Dendritic cell treated with granulocyte-macrophage colony-stimulating factor and Interleukin-4, amounts not matched to agents 40 ng/mL and 50 ng/mL, for 4 days (primary cell): ENCODE measurements around the gene RNF144A.
"Not testable (repeated sequence)": the region's sequence is repeated elsewhere in the genome, so short reads cannot be mapped to it uniquely, and the experiment has no call there.

Experiments used
- H3K27ac Mint-ChIP-seq: one replicate; pipeline ENCODE4 v1.8.0; 2022; ENCODE audit warnings: mild to moderate bottlenecking, mixed read lengths
- H3K27me3 Mint-ChIP-seq: one replicate; pipeline ENCODE4 v1.8.0; 2022; ENCODE audit warnings: mild to moderate bottlenecking, mixed read lengths
- H3K36me3 Mint-ChIP-seq: one replicate; pipeline ENCODE4 v1.8.0; 2022; ENCODE audit warnings: low read depth, mixed read lengths
- H3K4me1 Mint-ChIP-seq: one replicate; pipeline ENCODE4 v1.8.0; 2022; ENCODE audit warnings: low read depth, mixed read lengths
- H3K4me3 Mint-ChIP-seq: one replicate; pipeline ENCODE4 v1.8.0; 2022; ENCODE audit warnings: mild to moderate bottlenecking, moderate library complexity, mixed read lengths
- H3K9me3 Mint-ChIP-seq: one replicate; pipeline ENCODE4 v1.8.0; 2022; ENCODE audit warnings: mixed read lengths
- intact Hi-C: fragments of 100-400 bp; cut with micrococcal nuclease; formaldehyde crosslinking; loops from one replicate; pipeline ENCODE4 v1.15.0; 2022

Gene RNF144A

DNA sequence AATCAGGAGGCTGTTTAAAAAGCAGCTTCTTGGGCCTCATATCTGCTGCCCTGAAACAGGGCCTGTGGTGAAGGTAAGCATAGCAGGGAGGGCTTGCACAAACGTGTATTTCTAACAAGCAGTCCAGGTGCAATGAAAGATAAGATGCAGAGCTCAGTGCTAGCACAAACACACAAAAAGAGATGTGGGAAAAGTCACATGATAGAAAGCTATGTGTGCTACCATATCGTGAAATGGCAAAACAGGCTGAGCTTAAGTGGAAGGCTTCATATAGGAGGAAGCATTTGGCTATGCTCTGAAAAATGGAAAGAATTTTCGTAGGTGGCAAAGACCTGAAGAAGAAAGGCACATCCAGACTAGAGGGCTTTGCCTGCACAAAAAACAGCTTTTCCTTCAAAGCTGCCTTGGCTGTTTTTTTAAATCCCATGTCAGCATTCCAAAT is 29.4 kb upstream of the RNF144A start:
- no peak overlapping the region for H3K4me3 Mint-ChIP-seq

DNA sequence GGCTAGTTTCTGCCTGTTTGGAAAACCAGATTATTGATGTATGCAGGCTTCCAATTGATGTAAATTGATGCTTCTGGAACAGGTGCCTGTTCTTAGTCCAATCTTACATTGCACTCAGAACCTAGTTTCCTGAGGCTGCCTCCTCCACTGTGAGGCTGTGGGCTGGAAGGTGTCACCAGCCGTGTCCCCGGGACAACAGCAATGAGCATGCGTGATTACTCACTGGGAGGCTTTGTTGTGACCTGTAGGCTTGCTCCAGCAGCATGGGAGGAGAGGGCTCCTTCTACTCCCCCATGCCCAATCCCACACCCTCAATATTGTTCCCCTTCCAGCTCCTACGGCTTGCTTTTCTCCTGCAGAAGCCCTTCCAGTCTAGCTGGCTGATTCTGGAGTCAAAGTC is 28.5 kb upstream of the RNF144A start:
- Mint-ChIP-seq H3K36me3 (no peaks in the 10 kb centered on the region), H3K4me1 (peaks cover 12% of the 10 kb centered on the region), H3K4me3 (no peak overlapping the region), H3K9me3 (no peaks in the 10 kb centered on the region), H3K27me3 (peaks cover 3% of the 10 kb centered on the region), H3K27ac (no peak overlapping the region)
- intact Hi-C loops = no loop called here

More for the DNA sequence above, 29.4 kb upstream of the RNF144A start:
- Mint-ChIP-seq H3K27me3 (peaks cover 3% of the 10 kb centered on the region), H3K9me3 (no peaks in the 10 kb centered on the region), H3K4me1 (peaks cover 18% of the 10 kb centered on the region), H3K36me3 (no peaks in the 10 kb centered on the region), H3K27ac (no peak overlapping the region)
- intact Hi-C loops = no loop called here

DNA sequence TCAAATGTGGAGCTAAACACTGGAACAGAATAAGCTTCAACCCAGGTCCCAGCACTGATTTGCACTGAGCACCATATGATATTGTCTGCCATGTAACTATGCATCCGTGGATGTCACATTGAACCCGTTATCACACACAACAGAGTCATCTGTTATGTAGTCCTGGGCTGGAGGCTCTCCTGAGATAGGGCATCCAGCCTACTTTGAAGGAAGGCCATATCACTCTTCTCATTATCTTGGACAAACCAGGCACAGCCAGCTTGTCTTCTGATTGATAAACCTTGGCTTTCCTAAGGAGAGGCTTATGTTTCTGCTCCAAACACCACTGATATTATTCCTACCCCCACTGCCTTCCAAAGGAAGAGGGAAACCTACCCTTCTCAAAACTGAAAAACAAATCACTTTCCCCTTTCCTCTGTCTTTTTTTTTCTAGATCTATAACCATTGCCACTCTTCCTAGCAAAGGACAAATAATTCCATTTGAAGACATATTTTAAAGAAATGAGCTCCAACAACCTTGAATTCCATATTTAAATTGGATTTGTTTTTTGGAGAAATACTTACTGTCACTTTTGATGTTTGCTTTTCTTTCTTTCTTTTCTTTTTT is 23.2 kb upstream of the RNF144A start:
- H3K4me3 Mint-ChIP-seq = no peak overlapping the region
- no peaks in the 10 kb centered on the region for H3K27me3 Mint-ChIP-seq
- intact Hi-C loops = no loop called here
- no peaks in the 10 kb centered on the region for H3K9me3 Mint-ChIP-seq
- no peak overlapping the region for H3K27ac Mint-ChIP-seq
- no peaks in the 10 kb centered on the region for H3K4me1 Mint-ChIP-seq
- H3K36me3 Mint-ChIP-seq = no peaks in the 10 kb centered on the region

DNA sequence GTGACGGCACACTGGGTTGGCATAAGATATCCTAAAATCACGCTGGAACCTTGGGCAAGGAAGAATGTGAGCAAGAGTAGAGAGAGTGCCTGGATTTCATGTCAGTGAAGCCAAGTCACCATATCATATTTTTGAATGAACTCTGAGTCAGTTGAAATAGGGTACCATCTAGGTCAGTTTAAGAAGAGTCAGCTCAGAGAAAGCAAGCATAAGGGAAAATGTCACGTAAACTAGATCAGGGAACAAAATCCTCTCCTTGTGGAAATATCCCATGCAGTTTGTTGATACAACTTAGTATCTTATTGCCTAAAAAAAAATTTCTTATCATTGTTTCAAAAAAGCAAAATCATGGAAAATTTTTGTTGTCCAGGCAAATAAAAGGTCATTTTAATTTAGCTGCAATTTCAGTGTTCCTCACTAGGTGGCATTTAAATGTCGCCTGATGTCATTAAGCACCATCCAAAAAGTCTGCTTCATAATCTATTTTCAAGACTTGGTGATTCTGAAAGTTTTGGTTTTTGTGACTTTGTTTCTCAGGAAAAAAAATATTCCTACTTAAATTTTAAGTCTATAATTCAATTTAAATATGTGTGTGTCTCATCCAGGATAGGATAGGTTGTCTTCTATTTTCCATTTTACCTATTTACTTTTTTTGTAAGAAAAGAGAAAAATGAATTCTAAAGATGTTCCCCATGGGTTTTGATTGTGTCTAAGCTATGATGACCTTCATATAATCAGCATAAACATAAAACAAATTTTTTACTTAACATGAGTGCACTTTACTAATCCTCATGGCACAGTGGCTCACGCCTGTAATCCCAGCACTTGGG is 20.1 kb upstream of the RNF144A start:
- H3K27me3 Mint-ChIP-seq = no peaks in the 10 kb centered on the region
- intact Hi-C loops = loop anchor here (1.0 kb wide), 1 partner anchor 147 kb away; no protein-coding TSS in a partner anchor
- no peaks in the 10 kb centered on the region for H3K9me3 Mint-ChIP-seq
- no peak overlapping the region for H3K27ac Mint-ChIP-seq
- no peaks in the 10 kb centered on the region for H3K4me1 Mint-ChIP-seq
- H3K36me3 Mint-ChIP-seq = no peaks in the 10 kb centered on the region
- no peak overlapping the region for H3K4me3 Mint-ChIP-seq

DNA sequence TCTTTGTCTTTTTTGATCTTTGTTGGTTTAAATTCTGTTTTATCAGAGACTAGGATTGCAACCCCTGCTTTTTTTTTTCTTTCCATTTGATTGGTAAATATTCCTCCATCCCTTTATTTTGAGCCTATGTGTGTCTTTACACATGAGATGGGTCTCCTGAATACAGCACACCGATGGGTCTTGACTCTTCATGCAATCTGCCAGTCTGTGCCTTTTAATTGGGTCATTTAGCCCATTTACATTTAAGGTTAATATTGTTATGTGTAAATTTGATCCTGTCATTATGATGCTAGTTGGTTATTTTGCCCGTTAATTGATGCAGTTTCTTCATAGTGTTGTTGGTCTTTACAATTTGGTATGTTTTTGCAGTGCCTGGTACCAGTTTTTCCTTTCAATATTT is 14.6 kb upstream of the RNF144A start:
- H3K36me3 Mint-ChIP-seq, H3K27me3 Mint-ChIP-seq, intact Hi-C loops, H3K27ac Mint-ChIP-seq, H3K4me1 Mint-ChIP-seq, H3K9me3 Mint-ChIP-seq, H3K4me3 Mint-ChIP-seq: not testable (repeated sequence)

- H3K27ac Mint-ChIP-seq = no peak overlapping the region
- H3K4me1 Mint-ChIP-seq = peaks cover 13% of the 10 kb centered on the region
- intact Hi-C loops = no loop called here
- no peaks in the 10 kb centered on the region for H3K9me3 Mint-ChIP-seq
- H3K27me3 Mint-ChIP-seq = no peaks in the 10 kb centered on the region
- H3K36me3 Mint-ChIP-seq = no peaks in the 10 kb centered on the region
- H3K4me3 Mint-ChIP-seq = no peak overlapping the region
Observed at GRCh38 chr2:6905668-6906067, 11.5 kb upstream of the RNF144A start.

DNA sequence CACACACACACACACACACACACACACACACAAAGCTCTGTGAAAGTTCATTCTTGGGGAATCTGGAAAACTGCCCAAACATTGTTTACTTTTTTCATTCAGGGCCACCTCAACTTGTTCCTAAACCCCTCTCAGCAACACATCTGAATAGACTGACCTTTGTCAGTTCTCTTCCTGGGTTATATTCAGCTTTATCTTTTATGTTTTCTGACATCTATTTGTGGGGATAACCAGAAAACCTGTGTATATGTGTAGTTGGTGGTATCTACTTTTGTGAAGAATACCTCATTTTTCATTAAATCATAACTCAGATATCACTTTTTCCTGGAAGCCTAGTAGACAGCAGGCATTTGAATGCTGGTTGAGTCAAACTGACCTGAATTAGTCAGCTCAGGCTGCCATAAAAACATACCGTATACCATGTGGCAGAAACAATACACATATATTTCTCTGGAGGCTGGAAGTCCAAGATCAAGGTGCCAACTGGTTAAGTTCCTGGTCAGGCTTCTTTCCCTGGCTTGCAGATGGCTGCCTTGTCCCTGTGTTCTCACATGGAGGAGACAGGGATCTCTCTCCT is 11.0 kb upstream of the RNF144A start:
- intact Hi-C loops = no loop called here
- no peaks in the 10 kb centered on the region for H3K36me3 Mint-ChIP-seq
- no peak overlapping the region for H3K27ac Mint-ChIP-seq
- H3K27me3 Mint-ChIP-seq = no peaks in the 10 kb centered on the region
- no peak overlapping the region for H3K4me3 Mint-ChIP-seq
- peaks cover 14% of the 10 kb centered on the region for H3K4me1 Mint-ChIP-seq
- H3K9me3 Mint-ChIP-seq = no peaks in the 10 kb centered on the region

GRCh38 chr2:6908291-6908690 is 8.9 kb upstream of the RNF144A start:
- intact Hi-C loops = no loop called here
- H3K4me3 Mint-ChIP-seq = no peak overlapping the region
- no peaks in the 10 kb centered on the region for H3K9me3 Mint-ChIP-seq
- peaks cover 14% of the 10 kb centered on the region for H3K4me1 Mint-ChIP-seq
- no peaks in the 10 kb centered on the region for H3K27me3 Mint-ChIP-seq
- no peaks in the 10 kb centered on the region for H3K36me3 Mint-ChIP-seq
- no peak overlapping the region for H3K27ac Mint-ChIP-seq

DNA sequence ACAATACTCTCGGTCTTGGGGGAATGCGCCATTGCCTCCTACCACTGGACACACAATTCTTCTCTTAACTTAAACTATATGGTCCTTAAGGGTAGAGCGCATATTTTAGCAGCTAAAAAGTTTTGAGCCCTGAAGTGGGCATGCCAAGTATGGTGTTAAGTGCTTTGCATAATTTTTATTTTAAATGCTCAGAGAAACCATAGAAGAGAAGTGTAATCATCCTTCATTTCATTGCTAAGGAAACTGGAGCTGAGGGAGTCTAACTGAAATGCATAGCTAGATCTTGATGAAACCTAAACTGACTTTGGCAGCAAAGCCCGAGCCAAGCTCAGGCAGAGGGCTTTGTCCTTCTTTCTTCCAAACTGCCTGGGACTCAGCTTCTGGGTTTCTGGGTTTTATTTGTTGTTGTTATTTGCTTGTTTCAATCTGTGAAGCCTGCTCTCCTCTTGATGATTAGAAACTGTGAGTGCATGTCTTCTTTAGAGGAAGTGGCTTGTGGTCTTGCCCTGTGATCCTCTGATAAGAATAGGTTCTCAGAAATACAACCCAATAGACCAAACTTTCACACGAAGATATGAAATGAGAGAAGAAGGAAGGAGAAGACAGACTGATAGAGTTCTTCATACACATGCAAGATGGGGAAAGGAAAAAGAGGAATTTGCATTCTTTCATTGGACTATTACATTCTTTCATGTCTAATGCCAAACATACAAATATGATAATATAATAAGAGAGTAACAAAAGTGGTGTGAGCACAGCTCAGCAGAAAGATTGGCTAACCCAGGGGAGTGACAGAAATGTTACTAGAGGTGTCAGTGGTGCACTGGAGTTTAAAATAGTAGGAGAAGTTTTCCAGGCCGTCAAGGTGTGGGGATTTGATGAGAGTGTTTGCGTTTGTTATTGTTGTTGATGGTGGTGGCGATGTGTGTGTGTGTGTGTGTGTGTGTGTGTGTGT is 7.5 kb upstream of the RNF144A start:
- Mint-ChIP-seq H3K9me3 (no peaks in the 10 kb centered on the region), H3K27ac (no peak overlapping the region), H3K4me1 (peaks cover 14% of the 10 kb centered on the region), H3K36me3 (no peaks in the 10 kb centered on the region), H3K27me3 (peaks cover 1% of the 10 kb centered on the region), H3K4me3 (no peak overlapping the region)
- intact Hi-C loops = no loop called here

- Mint-ChIP-seq H3K4me1 (peaks cover 14% of the 10 kb centered on the region), H3K4me3 (no peak overlapping the region), H3K36me3 (no peaks in the 10 kb centered on the region), H3K27me3 (peaks cover 3% of the 10 kb centered on the region), H3K27ac (no peak overlapping the region), H3K9me3 (no peaks in the 10 kb centered on the region)
- intact Hi-C loops = no loop called here
Observed at GRCh38 chr2:6911721-6912120, 5.5 kb upstream of the RNF144A start.

DNA sequence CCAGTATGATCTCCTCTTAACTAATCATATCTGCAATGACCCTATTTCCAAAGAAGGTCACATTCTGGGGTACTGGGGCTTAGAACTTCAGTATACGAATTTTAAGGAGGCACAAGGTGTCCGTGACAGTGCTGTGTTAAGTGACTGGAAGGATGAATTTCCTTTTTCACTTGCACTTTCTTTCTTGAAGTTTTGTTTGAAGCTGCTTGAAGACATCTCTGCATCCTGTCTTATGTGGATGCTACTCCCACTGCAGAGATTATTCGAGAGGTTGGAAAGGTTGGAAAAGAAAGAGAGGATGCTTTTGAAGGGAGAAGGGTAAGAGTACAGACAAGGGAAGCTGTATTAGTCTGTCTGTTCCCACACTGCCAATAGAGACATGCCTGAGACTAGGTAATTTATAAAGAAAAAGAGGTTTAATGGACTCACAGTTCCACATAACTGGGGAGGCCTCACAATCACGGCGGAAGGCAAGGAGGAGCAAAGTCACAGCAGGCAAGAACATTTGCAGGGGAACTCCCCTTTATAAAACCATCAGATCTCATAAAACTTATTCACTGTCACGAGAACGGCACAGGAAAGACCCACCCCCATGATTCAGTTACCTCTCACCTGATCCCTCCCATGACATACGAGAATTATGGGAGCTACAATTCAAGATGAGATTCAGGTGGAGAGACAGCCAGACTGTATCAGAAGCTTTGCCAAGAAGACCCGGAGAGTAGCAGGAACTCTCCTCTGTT is 3.6 kb upstream of the RNF144A start:
- no peaks in the 10 kb centered on the region for H3K36me3 Mint-ChIP-seq
- no peak overlapping the region for H3K4me3 Mint-ChIP-seq
- intact Hi-C loops = no loop called here
- H3K9me3 Mint-ChIP-seq = no peaks in the 10 kb centered on the region
- peaks cover 10% of the 10 kb centered on the region for H3K27me3 Mint-ChIP-seq
- no peak overlapping the region for H3K27ac Mint-ChIP-seq
- peaks cover 18% of the 10 kb centered on the region for H3K4me1 Mint-ChIP-seq

DNA sequence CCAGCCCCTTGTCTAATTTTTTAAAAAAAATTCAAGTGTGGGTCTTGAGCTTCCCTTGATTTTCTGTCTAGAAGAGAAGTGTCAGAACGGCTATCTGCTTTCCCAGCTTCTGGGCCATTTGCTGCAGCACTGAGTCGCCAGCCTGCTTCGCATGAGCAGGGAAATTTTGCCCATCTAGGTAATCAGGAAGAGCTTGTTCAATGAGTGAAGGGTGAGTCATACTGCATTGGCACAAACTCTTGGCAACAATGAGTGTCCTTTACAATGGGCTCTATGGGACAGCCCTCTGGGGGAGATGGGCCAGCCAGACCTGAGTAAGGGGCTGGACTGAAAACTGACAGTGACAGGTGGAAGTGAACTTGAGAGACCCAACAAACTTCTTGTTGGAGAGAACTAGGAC is 2.4 kb upstream of the RNF144A start:
- H3K9me3 Mint-ChIP-seq = no peaks in the 10 kb centered on the region
- no peaks in the 10 kb centered on the region for H3K36me3 Mint-ChIP-seq
- H3K27ac Mint-ChIP-seq = no peak overlapping the region
- H3K4me1 Mint-ChIP-seq = peaks cover 21% of the 10 kb centered on the region
- peaks cover 18% of the 10 kb centered on the region for H3K27me3 Mint-ChIP-seq
- H3K4me3 Mint-ChIP-seq = no peak overlapping the region
- intact Hi-C loops = loop anchor here (5.0 kb wide), 1 partner anchor 97 kb away; no protein-coding TSS in a partner anchor

DNA sequence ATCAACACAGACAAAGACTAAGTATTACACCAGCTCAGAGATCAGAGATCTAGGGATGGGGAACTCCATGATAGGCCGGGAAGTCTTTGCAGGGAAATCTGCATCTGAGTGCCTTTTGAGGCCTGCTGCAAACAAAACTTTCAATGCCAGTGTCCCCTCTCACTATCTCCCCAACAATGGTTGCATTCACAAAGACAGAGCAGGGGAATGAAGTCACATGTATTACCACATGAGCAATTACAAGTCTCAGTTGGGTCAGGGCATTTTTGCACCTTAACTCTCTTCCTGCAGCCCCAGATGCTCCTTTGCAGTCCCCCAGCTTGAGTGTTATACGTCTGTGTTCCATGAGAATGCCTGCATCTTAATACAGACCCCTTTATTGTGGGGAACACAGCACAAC is 1.8 kb upstream of the RNF144A start:
- Mint-ChIP-seq H3K4me1 (peaks cover 16% of the 10 kb centered on the region), H3K27me3 (peaks cover 19% of the 10 kb centered on the region), H3K36me3 (no peaks in the 10 kb centered on the region), H3K9me3 (no peaks in the 10 kb centered on the region), H3K4me3 (no peak overlapping the region), H3K27ac (no peak overlapping the region)
- intact Hi-C loops = loop anchor here (5.0 kb wide), 1 partner anchor 97 kb away; no protein-coding TSS in a partner anchor
